GM21528 (cell line): Measurements from ENCODE around the gene PLA2G2F.
A peak's percentile ranks its signal among the peaks of the same experiment; 100 is the strongest.

ENCODE experiments used
- ATAC-seq: cut with Tn5 transposase; IDR thresholded peaks from one replicate; pipeline ENCODE4 v1.9.1; 2021; ENCODE audit warnings: mild to moderate bottlenecking, moderate library complexity; ENCODE audit not compliant: unreplicated experiment, low FRiP score

The PLA2G2F gene

DNA sequence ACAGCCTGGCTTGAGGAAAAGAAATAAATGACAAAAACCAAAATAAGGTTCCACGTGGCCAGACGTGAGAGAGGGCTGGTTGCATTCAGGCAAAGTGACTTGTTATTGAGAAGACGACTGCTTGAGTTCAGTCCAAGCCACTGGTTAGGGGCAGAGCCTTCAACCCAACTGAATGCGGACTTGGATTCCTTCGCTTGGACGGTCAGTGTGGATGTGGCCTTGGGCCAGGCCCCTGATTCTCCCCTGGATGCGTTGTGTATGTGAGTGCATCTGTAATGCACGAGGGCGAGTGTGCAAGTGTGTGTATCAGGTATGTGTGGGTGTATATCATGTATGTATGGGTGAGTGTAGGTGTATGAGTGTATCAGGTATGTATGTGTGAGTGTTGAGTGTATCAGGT is 1.9 kb downstream of the PLA2G2F start:
- ATAC-seq, result no peak

DNA sequence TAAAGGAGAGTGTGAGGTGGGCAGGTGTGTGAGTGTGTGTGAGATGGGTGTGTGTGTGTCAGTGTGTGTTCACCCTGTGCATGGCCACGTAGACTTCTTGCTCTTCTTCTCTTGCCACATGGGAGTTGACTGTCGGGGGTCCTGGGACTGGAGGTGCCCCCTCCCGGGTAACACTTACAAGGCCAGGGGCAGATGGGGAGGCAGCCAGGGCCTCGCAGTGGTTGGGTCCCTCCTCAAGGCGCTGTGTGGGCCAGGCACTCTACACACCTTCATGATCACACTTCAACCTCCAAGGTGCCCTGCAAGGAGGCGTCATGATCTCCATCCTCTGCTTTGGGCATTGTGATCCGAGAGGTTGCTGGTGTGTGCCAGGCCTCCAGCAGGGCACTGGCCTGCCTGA is 2.3 kb downstream of the PLA2G2F start:
- ATAC-seq, result no peak

DNA sequence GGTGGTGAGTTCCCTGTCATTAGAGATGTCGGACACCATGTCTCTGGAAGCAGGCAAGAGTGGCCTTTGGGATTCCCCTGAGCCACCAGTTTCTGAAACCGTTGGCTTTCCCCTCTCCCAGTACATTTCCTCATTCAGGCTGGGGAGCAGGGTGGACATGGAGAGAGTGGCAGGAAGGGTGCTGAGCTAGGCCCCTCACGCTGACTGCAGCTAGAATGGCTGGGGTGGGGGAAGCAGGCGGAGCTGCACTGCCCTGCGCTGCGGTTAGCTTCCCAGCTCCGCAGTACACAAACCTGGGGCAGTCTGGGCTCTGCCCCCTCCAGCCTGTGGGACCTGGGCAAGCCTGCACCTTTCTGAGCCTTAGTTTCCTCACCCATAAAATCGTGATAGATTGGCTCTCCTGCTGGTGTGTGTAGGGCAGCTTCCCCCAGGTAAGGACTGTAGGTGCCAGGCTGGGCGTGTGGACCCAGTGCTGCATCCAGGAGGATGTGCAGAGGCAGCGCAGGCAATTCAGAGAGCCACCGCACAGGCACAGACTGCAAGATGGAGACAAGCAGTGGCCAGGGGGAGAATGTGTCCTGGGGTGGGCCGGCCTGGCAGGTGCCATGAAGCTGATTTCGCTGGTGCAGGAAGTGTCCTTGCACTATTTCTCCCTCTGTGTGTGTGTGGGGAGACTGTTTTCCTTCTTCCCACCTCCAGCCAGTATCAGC is 3.0 kb downstream of the PLA2G2F start:
- ATAC-seq, result no peak

DNA sequence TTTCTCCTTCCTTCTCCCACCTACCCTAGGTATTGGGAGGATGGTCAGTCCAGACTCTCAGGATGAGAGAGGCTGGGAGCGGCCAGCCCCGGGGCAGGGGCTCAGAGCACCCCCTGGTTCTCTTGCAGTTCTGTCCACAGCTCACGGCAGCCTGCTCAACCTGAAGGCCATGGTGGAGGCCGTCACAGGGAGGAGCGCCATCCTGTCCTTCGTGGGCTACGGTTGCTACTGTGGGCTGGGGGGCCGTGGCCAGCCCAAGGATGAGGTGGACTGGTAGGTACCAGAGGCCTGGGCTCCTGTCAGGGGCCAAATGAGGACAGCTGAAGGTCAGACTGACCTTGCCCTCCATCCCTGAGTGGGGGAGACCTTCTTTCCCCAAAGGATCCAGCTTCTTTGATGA is 4.2 kb downstream of the PLA2G2F start:
- no peak for ATAC-seq

DNA sequence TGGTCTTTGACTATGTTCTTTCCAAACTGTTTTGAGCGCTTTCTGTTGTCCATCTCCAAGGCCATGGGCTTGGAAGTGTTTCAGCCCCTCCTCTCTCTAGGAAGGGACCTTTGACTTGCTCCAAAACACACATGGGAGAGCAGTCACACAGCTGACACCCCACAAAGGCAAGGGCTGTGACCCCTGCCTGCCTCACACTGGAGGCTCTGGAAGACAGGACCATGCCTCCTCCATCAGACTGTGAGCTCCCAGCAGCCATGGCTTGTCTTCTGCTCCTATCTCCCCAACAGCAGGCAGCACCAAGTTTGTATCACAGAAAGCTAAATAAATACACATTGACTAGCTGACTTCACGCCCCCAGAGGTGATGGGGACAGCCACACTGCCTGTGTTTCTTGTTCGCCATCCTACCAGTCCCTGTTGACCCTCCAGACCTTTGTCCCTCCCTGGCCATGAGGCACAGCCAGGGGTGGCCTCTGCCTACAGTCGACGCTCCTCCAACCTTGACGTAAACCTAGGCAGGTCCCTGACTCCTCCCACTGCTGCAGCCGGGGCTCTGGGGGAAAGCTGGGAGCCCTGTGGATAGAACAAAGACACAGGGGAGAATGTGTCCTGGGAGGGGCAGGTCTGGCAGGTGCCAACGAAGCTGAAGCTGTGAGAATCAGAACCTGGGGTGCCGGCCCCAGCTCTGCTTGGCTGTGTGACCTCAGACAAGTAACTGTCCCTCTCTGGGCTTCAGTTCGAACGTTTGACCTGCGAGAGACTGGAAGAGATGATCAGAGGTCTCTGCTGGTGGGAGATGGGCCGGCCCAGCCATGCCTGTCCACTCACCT is 4.8 kb downstream of the PLA2G2F start:
- ATAC-seq, result no peak

DNA sequence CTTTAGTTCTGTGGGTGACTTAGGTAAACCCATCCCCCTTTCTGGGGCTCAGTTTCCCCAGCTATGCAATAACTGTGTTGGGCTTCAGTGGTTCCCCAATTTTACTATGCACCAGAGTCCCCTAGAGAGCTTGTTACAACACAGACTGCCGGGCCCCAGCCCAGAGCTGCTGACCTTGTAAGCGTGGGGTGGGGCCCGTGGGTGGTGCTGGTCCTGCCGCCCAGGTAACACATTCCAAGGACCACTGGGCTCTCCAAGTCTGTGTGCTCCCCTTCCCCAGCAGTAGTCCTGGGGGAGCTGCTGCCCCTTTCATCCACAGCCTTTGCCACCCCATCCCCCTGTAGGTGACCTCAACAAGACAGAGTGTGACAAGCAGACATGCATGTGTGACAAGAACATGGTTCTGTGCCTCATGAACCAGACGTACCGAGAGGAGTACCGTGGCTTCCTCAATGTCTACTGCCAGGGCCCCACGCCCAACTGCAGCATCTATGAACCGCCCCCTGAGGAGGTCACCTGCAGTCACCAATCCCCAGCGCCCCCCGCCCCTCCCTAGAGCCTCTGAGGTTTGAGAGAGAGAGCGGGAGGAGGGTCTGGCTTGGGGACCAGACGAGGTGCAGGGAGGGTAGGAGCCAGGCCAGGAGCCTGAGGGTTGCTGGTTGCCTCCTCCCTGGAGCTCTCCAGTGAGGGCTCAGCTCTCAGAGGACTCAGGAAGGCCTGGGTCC is 8.9 kb downstream of the PLA2G2F start:
- ATAC-seq, result no peak

DNA sequence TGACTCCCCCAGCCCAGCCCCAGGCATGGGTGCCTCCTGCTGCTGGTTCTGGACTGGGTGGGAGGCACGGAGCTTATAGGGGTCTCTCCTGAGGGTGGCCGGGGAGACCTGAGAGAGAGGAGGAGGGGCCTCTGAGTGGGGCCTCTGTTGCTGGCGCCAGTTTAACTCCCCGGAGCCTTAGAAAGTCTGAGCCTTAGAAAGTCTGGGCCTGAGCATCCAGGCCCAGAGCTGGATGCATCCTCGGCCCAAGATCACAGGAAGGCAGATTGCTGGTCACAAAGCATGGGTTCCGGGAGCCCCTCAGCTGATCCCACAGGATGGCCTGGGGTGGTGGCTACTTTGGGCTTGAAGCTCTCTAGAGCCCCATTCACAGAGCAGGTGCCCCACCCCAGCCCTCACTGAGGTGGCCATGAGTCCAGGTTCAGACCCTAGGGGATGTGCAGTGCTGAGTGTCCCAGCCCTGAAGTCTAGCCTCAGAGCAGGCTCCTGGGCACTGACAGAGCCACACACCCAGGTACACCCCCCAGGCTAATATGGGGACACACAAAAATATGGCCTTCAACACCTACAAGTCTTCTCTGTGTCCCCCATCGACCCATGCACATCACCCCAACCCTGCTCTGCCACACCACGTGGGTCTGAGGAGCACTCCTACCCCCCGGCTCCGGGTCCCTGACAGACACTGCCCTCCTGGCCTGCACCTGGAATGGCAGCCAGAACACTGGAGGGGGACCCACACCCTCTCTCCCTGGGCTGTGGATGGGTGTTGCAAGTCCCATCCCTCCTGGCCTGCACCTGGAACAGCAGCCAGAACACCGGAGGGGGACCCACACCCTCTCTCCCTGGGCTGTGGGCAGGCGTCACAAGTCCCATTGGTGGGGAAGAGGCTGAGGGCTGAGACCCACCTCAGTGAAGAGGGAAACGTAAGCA is 9.7 kb downstream of the PLA2G2F start:
- ATAC-seq, result no peak

DNA sequence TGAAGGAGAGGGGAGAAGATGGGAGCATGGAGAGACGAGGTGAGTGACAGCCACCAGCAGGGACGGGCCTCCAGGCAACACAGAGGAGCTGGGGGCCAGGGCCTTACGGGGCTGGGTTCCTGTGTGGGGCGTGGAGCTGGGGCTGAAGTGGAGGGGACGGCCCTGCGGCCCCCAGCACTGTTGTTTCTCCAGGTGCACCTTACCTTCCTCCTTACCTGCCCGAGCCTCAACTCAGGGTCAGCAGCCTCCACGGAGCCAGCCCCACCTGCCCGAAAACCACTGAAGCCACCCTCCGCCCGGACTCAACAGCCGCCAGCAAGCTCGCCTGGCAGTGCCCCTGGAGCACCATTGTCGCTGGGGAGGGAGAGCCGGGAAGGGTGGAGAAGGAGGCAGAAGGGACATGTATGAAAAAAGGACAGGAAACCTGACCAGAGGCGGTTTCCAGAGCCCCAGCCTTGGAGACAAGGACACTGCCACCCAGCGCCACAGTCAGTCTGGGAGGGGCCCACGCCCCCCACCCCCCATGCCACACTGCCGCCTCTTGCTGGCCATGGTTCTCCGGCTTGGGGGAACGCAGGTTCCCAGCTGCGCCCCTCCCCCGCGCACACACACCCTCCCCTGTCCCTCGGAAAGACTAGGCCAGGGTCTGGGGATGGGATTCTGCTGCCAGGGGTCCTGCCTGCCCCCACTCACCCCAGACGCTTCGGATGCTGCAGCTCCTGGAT is 10.6 kb downstream of the PLA2G2F start:
- ATAC-seq, result no peak

DNA sequence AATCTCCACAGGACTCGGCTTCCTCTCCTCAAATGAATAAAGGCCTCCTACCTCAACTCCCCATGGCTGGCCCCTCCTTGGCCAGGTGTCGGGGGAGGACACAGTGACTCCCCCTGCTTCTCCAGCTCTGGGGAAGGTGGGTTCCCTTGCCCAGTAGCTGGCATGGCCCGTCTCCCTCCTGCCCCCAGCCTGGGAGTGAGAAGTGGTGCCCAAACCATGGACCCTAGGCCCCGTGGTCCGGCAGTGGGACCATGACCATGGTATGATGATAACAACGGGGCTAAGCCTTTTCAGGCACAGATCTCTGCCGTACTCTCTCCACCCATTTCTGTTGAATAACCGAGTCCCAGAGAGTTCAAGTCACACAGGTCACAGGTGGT is 11.2 kb downstream of the PLA2G2F start:
- no peak for ATAC-seq

DNA sequence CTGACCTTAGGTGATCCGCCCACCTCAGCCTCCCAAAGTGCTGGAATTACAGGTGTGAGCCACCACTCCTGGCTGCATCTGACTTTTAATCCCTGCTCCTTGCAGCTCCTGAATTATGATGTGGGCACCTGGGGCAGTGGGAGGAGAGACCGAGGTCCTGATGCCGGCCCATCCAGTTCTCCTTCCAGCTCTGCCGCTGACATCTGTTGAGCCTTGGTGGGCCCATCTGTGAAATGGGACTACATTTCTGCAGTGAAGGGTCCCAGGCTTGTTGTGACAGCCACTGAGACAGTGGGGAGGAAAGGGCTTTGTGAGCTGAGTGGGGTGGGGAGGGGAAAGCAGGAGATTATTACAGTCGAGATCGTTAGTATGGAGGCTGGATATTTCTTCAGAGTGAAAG is 11.8 kb downstream of the PLA2G2F start:
- no peak for ATAC-seq

DNA sequence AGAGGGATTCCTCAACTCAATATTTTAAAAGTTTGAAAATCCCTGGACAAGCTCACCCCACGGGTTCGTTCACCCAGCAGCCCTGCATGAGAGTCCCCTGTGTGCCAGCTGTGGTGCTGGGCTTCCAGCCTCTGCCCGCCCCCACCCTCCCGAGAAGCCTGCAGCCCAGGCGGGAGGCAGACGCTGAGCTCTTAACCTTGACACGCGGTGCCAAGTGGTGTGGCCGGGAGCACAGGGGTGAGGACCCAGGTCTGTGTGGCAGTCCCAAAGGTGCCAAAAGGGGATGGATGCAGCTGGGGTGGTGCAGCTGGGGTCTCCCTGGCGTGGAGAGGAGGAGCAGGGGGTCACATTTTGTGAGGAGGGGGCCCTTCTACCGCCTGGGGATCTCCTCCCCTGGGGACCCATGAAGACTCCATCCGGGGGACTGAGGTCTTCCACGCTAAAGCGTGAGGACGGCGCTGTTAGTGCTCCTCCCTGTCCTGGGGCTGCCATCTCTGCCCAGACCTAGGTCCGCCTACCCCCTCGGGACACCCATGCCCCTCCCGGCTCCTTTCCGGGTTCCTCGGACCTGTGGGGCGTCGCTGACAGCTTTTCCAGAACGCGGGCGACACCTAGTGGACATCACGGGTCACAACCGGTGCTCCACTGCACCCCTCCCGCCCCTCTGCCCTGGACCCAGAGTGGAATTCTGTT is 12.9 kb downstream of the PLA2G2F start:
- ATAC-seq, result peak; percentile 67

DNA sequence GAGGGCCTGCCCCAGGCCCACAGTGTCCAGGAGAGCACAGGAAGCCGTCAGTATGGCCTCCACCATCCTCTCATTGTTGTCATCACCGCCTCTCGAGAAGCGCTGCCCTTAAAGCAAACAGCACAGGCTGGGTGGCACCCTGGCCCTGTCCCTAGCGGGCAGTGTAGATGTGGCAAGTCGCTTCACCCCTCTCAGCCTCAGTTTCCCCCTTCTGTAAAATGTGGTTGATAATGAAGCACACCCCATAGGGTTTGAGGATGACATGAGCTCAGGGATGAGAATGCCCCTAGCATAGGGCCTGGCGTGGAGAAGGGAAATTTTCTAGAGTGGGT is 13.4 kb downstream of the PLA2G2F start:
- ATAC-seq, result no peak

DNA sequence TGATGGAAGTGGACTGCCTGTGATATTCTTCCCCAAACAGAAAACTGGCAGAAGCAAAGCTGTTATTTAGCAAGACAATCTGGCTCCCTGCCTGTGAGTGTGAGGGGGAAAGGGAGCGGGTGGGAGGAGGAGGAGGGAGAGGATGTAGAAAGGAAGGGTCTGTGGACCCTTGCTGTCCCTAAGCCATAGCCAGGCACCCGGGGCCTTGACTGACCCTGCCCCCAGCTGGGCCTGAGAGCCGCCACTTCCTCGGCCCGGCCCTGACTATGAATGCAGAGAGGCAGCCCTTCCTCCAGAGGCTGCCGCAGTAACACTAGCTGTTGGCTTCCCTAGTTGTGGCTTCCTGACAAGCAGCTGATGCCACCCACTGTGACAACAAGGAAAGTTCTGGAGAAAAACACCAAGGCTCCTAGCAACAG is 13.9 kb downstream of the PLA2G2F start:
- no peak for ATAC-seq

DNA sequence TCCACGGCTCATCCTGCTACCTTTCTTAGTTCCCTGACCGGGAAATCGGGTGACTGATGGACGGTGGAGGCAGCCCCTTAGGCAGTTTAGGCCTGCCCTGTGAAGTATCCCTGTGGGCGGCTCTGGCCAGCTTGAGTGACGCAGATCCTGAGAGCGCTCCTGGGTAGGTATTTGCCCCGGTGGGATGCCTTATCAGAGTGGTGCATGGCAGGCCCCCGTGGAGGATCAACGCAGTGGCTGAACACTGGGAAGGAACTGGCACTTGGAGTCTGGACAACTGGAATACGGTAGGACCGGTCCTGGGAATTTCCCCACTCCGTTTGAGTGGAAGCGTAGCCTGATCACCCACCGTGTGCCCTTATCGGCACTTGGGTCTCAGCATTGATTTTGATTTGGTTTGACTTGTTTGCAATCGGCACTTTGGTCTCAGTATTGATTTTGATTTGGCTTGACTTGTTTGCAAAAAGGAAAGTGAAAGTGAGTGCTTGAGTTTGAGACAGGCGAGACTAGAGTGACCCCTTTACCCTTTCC is 15.2 kb downstream of the PLA2G2F start:
- ATAC-seq, result no peak

DNA sequence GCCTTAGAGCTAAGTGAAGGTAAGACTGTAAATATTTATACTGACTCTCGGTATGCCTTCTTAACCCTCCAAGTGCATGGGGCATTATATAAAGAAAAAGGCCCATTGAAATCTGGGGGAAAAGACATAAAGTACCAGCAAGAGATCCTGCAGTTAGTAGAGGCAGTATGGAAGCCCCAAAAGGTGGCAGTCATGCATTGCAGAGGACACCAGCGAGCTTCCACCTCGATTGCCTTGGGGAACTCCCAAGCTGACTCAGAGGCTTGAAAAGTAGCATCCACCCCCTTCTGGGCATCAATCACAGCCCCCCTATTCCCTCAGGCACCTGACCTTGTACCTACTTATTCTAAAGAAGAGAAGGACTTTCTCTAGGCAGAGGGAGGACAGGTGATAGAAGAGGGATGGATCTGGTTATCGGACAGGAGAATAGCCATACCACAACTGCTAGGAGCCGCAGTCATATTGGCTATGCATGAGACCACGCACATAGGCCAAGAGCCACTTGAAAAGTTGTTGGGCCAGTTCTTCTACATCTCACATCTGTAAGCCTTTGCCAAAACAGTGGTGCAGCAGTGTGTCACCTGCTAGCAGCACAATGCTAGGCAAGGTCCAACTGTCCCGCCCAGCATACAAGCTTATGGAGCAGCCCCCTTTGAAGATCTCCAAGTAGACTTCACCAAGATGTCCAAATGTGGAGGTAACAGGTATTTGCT is 19.4 kb downstream of the PLA2G2F start:
- no peak for ATAC-seq

DNA sequence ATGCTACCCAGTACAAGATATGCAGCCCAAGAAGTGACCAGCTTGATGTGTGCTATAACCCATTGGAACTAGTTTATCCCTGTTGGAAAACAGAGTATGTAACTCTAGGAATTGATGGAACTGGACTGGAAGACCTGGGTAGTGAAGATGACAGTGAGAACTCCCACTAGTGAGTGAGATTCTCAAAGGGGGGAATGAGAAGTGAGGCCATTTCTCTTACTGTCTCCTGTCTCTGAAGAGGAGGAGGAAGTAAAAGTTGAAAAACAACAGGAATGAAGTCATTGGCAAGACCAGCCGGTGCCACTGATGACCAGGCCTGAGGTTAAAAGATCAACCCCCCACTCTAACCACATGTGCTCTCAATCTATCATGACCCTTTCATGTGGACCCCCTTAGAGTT is 20.9 kb downstream of the PLA2G2F start:
- no peak for ATAC-seq

DNA sequence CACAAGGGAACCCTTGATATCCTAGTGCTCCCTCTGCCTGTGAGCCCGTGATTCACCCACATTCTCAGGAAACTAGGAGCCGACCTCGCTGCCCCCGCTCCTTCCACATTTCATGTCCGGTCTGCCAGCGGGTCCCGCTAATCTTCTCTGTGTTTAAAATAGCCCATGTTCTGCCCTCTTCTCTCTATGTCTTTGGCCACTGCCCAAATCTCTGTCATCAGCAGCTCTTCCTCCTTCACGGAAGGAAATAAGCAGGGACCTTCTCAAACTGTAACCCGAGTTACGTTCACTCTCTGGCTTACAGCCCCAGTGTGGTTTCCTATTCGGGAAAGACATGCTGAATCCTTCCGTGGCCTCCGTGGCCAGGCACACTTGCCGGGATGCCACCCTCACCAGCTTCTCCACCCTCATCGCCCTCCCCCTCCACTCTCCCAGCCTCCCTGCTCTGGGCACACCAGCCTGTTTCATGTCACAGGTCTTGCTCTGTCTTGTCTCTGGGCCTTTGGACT is 25.6 kb downstream of the PLA2G2F start:
- no peak for ATAC-seq

DNA sequence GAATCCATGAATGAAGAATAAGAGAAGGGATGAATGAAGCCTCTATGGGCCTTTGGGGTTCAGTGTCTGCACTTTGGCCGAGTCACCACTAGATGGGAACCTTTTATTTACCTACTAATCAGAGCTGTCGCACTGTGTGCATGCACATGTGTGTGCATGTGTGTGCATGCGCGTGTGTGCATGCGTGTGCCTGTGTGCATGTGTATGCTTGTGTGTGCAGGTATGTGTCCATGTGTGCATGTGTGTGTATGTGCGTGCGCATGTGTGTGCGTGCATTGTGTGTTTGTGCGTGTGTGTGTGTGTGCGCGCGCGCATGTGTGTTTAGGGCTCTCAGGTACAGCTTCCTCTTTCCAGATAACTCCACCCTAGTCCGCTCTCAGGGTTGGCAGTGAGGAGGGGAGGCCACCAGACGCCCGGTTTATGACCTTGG is 26.4 kb downstream of the PLA2G2F start:
- no peak for ATAC-seq
